Stimulated activated CD8-positive, alpha-beta memory T cell treated with anti-CD3 and anti-CD28 coated beads, Interleukin-15, amount 100 ng/mL, for 4 hours (primary cell): ENCODE data around the gene TMEM39B.
"Not testable (repeated sequence)": the region's sequence is repeated elsewhere in the genome, so short reads cannot be mapped to it uniquely, and the experiment has no call there.

Source experiments
- DNase-seq, 2 donors: peaks; one replicate each; pipeline ENCODE4 v3.0.0-alpha.2; 2020; ENCODE audit warnings: low read depth in 2 of 2

Gene TMEM39B

GRCh38 chr1:32068957-32069588 is 3.7 kb upstream of the TMEM39B start:
- no peak for DNase-seq

GRCh38 chr1:32071758-32072621 is 749 bp upstream of the TMEM39B start:
- no peak for DNase-seq

GRCh38 chr1:32073299-32074229 is 825 bp downstream of the TMEM39B start:
- no peak for DNase-seq

GRCh38 chr1:32074841-32075240 is 2.1 kb downstream of the TMEM39B start:
- no peak for DNase-seq

- DNase-seq: no peak
Observed at GRCh38 chr1:32077451-32077850, 4.7 kb downstream of the TMEM39B start.

- DNase-seq: no peak
Observed at GRCh38 chr1:32082022-32082421, 9.3 kb downstream of the TMEM39B start.

GRCh38 chr1:32086381-32086780 is 13.6 kb downstream of the TMEM39B start:
- not testable (repeated sequence) for DNase-seq

GRCh38 chr1:32091176-32091575 is 18.4 kb downstream of the TMEM39B start:
- DNase-seq: no peak

GRCh38 chr1:32091591-32091990 is 18.9 kb downstream of the TMEM39B start:
- no peak for DNase-seq

- DNase-seq: no peak
Observed at GRCh38 chr1:32094746-32095521, 22.2 kb downstream of the TMEM39B start.

- DNase-seq: no peak
Observed at GRCh38 chr1:32099426-32099825, 26.7 kb downstream of the TMEM39B start.

- no peak for DNase-seq
Observed at GRCh38 chr1:32100359-32100758, 27.6 kb downstream of the TMEM39B start.

GRCh38 chr1:32100807-32101708 is 28.3 kb downstream of the TMEM39B start:
- no peak for DNase-seq

- no peak for DNase-seq
Observed at GRCh38 chr1:32104127-32104526, 31.4 kb downstream of the TMEM39B start.

GRCh38 chr1:32105338-32105737 is 32.6 kb downstream of the TMEM39B start:
- DNase-seq: no peak

GRCh38 chr1:32106663-32107275 is 34.0 kb downstream of the TMEM39B start:
- DNase-seq: no peak

GRCh38 chr1:32107742-32108661 is 35.3 kb downstream of the TMEM39B start, which contains the start of gene KPNA6:
TSS of gene KPNA6 (plus strand) at chr1:32108056. CDS start at chr1:32108131, 75 bp downstream.
- DNase-seq: peak; percentile 70 to 78

- DNase-seq: no peak
Observed at GRCh38 chr1:32111040-32111623, 38.4 kb downstream of the TMEM39B start.
